Osteocyte (in vitro differentiated cells): ENCODE results near the gene GSDME. TPM values are rescaled to one million over a fixed set of nuclear protein-coding genes. Genes with fewer than 3 reads are reported as not detected.

Source experiments
- DNase-seq: peaks from one replicate; pipeline ENCODE4 v3.0.0; 2021; ENCODE audit warnings: mixed read lengths; ENCODE audit not compliant: unreplicated experiment; ENCODE audit errors: extremely low spot score
- H3K27ac Mint-ChIP-seq: one replicate; pipeline ENCODE4 v1.8.0; 2021; ENCODE audit warnings: mild to moderate bottlenecking, mixed read lengths; ENCODE audit not compliant: unreplicated experiment
- H3K27me3 Mint-ChIP-seq: one replicate; pipeline ENCODE4 v1.8.0; 2021; ENCODE audit warnings: mixed read lengths; ENCODE audit not compliant: unreplicated experiment
- H3K36me3 Mint-ChIP-seq: one replicate; pipeline ENCODE4 v1.8.0; 2021; ENCODE audit warnings: mixed read lengths; ENCODE audit not compliant: unreplicated experiment
- H3K4me1 Mint-ChIP-seq: one replicate; pipeline ENCODE4 v1.8.0; 2021; ENCODE audit warnings: mixed read lengths; ENCODE audit not compliant: unreplicated experiment
- H3K4me3 Mint-ChIP-seq: one replicate; pipeline ENCODE4 v1.8.0; 2021; ENCODE audit warnings: mild to moderate bottlenecking, moderate library complexity, mixed read lengths; ENCODE audit not compliant: unreplicated experiment
- H3K9me3 Mint-ChIP-seq: one replicate; pipeline ENCODE4 v1.8.0; 2021; ENCODE audit warnings: mixed read lengths; ENCODE audit not compliant: unreplicated experiment
- total RNA-seq: library from RNA; stranded (reverse); gene quantifications from 2 replicates; pipeline ENCODE4 v1.2.1, GENCODE V29; 2021
- TF ChIP-seq, protein P1 (sequence below): fragments of 200-600 bp; sonication (generic); IDR thresholded peaks from 2 replicates; pipeline ENCODE4 v1.5.0; 2021; ENCODE audit warnings: antibody characterized with exemption, mild to moderate bottlenecking, moderate library complexity

The GSDME gene
- total RNA-seq, 1 donor from 2014 or later: 10.2 TPM

DNA sequence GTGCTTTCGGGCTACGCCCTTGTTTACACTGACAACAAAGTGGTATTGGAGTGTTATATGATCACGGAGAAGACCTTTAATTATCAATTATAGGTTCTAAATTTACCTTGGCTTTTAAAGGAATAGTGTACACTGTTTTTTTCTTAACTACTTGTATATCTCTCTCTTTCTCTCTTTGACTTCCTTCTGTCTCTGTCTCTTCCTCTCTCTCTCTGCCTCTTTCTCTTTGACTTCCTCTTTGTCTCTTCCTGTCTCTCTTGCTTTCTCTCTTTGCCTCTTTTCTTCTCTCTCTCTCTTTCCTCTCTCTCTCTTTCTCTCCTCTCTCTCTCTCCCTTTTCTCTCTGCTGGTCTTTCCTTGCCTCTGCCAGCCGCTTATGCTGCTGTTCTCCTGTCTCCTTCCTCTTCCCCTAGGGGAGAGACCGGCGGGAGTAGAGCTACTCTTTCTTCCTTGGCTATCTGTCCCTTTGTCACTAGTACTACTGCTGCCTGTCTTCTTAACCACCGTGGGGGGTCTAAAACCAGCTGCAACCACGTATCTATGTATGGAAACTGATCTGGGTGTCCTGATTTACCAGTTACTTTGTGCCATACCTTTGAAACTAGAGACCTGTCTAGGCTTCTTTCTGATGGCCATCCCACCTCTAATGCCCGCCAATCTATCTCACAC, 36.9 kb upstream of the GSDME start:
- H3K4me1 Mint-ChIP-seq: no peaks in the 10 kb centered on the region
- TF ChIP-seq, protein P1, sequence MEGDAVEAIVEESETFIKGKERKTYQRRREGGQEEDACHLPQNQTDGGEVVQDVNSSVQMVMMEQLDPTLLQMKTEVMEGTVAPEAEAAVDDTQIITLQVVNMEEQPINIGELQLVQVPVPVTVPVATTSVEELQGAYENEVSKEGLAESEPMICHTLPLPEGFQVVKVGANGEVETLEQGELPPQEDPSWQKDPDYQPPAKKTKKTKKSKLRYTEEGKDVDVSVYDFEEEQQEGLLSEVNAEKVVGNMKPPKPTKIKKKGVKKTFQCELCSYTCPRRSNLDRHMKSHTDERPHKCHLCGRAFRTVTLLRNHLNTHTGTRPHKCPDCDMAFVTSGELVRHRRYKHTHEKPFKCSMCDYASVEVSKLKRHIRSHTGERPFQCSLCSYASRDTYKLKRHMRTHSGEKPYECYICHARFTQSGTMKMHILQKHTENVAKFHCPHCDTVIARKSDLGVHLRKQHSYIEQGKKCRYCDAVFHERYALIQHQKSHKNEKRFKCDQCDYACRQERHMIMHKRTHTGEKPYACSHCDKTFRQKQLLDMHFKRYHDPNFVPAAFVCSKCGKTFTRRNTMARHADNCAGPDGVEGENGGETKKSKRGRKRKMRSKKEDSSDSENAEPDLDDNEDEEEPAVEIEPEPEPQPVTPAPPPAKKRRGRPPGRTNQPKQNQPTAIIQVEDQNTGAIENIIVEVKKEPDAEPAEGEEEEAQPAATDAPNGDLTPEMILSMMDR: no peak
- H3K27ac Mint-ChIP-seq: peak overlapping the region; percentile 8
- DNase-seq: no peak
- peaks cover 5% of the 10 kb centered on the region for H3K9me3 Mint-ChIP-seq
- H3K36me3 Mint-ChIP-seq: no peaks in the 10 kb centered on the region
- H3K4me3 Mint-ChIP-seq: no peak overlapping the region
- peaks cover 5% of the 10 kb centered on the region for H3K27me3 Mint-ChIP-seq

DNA sequence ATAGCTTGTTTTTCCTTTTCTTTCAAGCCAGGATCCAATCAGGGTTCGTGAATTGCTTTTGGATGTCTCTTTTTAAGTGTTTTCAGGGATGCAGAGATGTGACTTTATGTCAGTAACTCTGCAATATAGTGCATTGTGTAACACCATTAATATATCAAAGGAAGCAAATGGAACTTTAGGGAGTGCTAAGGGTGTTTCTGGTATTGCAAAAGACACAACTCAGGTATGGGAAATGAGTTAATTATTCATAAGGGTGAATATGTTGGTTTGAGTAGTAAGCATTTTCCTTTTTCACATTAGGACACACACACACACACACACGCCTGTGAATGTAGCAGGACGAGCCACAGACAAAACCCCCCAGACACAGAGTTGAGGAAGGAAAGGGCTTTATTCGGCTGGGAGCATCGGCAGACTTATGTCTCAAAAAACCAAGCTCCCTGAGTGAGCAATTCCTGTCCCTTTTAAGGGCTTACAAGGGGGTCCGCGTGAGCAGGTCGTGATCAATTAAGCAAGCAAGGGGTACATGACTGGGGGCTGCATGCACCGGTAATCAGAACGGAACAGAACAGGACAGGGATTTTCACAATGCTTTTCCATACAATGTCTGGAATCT, 31.8 kb upstream of the GSDME start:
- no peak overlapping the region for H3K27ac Mint-ChIP-seq
- H3K27me3 Mint-ChIP-seq: peaks cover 2% of the 10 kb centered on the region
- no peak overlapping the region for H3K4me3 Mint-ChIP-seq
- peaks cover 9% of the 10 kb centered on the region for H3K9me3 Mint-ChIP-seq
- H3K36me3 Mint-ChIP-seq: no peaks in the 10 kb centered on the region
- no peak for DNase-seq
- H3K4me1 Mint-ChIP-seq: peaks cover 6% of the 10 kb centered on the region
- TF ChIP-seq, protein P1: no peak

DNA sequence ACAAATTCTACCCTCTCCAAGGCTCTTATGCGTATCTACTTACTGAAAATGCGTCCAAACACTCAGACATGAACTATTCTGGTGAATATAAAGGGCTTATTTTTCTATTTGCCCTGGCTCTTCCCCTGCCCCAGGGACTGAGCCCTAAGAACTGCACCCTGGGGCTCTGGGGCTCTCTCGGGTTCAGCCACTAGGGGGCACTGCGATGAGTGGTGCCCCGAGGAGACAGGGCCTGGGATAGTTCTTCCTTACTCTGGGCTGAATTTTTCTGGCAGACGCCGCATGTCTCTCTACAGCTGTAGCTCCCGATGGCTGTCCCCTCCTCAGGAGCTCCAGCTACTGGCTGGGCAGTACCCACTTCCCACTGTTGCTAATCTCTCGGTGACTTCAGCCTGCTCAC, 30.8 kb upstream of the GSDME start:
- DNase-seq: no peak
- Mint-ChIP-seq H3K9me3 (peaks cover 9% of the 10 kb centered on the region), H3K36me3 (no peaks in the 10 kb centered on the region), H3K4me3 (no peak overlapping the region), H3K27ac (no peak overlapping the region), H3K4me1 (peaks cover 6% of the 10 kb centered on the region), H3K27me3 (no peaks in the 10 kb centered on the region)
- TF ChIP-seq, protein P1: peak; percentile 39

DNA sequence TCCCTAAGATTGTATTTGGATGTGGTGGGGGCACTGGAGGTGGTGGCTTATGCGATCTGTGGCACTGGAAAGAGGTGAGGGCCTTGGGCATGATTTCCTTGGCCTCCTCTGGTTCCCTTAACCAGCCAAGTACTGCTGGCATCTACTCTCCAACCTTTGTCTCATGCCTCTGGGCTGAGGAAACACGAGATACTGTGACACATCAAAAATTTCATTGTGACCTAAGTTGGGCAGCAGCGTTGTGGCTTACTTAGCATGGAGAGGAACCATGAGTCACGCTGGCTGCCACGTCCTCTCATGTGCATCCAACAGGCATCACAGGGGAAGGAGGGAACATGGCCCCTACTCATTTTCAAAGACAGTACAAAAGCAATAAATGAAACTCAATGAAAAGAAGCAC, 29.7 kb upstream of the GSDME start:
- peaks cover 9% of the 10 kb centered on the region for H3K9me3 Mint-ChIP-seq
- peaks cover 6% of the 10 kb centered on the region for H3K4me1 Mint-ChIP-seq
- TF ChIP-seq, protein P1: no peak
- H3K27ac Mint-ChIP-seq: no peak overlapping the region
- no peak overlapping the region for H3K4me3 Mint-ChIP-seq
- no peak for DNase-seq
- no peaks in the 10 kb centered on the region for H3K36me3 Mint-ChIP-seq
- H3K27me3 Mint-ChIP-seq: no peaks in the 10 kb centered on the region

DNA sequence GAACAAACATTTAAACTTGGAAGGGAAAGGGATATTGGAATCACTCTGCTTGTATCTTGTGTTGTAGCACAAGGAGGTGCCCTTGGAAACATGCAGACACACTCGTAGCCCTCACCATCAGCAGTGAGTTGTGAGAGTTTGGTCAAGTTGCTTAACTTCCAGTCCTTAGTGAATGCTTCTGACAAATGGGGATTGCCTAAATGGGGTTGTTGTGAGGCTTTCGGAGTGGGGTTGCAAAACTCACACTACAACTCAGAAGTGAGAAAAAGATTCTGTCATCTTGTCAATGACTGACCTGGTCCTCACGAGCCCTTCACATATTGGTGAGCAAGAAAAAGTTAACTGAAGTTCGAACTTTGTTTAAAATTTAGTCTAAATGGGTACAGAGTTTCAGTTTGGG, 29.0 kb upstream of the GSDME start:
- H3K27ac Mint-ChIP-seq: no peak overlapping the region
- peaks cover 9% of the 10 kb centered on the region for H3K9me3 Mint-ChIP-seq
- no peaks in the 10 kb centered on the region for H3K36me3 Mint-ChIP-seq
- no peak for DNase-seq
- H3K27me3 Mint-ChIP-seq: no peaks in the 10 kb centered on the region
- H3K4me1 Mint-ChIP-seq: peaks cover 6% of the 10 kb centered on the region
- H3K4me3 Mint-ChIP-seq: no peak overlapping the region
- TF ChIP-seq, protein P1: no peak
